ENCODE measurements around the gene MIAT. TPM values are rescaled to one million over a fixed set of nuclear protein-coding genes. Genes with fewer than 3 reads are reported as not detected.

MIAT gene
- total and polyA plus RNA-seq, 2 donors from 2014 or later: 0.04 to 6.8 TPM

DNA sequence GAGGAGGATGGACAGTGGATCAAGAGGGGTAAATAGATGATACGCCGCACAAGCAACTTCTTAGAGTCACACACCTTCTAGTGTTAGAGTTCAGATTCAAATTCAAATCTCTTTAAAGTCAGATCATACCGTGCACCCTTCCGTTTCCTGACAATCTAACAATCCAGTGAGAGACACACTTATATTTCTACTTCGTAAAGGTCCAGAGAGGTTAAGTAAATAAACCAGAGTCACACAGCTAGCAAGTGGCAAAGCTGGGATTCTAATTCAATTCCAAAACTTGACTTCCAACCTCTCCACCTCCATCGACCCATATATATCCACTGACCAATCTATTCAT is 34.0 kb downstream of the MIAT start:
- no peaks in the 10 kb centered on the region for H3K4me1 ChIP-seq (ENCODE audit: control insufficient read depth in 2 of 3, insufficient read depth in 2 of 3, low read depth in 1 of 3, low read length in 3 of 3)
- no peak for DNase-seq
- TF ChIP-seq, protein P1, sequence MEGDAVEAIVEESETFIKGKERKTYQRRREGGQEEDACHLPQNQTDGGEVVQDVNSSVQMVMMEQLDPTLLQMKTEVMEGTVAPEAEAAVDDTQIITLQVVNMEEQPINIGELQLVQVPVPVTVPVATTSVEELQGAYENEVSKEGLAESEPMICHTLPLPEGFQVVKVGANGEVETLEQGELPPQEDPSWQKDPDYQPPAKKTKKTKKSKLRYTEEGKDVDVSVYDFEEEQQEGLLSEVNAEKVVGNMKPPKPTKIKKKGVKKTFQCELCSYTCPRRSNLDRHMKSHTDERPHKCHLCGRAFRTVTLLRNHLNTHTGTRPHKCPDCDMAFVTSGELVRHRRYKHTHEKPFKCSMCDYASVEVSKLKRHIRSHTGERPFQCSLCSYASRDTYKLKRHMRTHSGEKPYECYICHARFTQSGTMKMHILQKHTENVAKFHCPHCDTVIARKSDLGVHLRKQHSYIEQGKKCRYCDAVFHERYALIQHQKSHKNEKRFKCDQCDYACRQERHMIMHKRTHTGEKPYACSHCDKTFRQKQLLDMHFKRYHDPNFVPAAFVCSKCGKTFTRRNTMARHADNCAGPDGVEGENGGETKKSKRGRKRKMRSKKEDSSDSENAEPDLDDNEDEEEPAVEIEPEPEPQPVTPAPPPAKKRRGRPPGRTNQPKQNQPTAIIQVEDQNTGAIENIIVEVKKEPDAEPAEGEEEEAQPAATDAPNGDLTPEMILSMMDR (IDR thresholded peaks at IDR 0.05; ENCODE audit: borderline replicate concordance, extremely low read depth, insufficient read depth): no peak
- intact Hi-C loops (cut with DNase I): no loop called here
- no peaks in the 10 kb centered on the region for H3K27me3 ChIP-seq (ENCODE audit: control insufficient read depth, insufficient read depth, low read length)
- H3K9me3 ChIP-seq (ENCODE audit: control insufficient read depth in 2 of 3, insufficient read depth in 1 of 3, low read length in 3 of 3): no peaks in the 10 kb centered on the region
- no peak overlapping the region for H3K9ac ChIP-seq (ENCODE audit: low read length in 3 of 3)
- H3K4me3 ChIP-seq (ENCODE audit: low read length in 3 of 3): no peak overlapping the region
- H3K36me3 ChIP-seq (ENCODE audit: control insufficient read depth in 2 of 3, insufficient read depth in 3 of 3, low read length in 3 of 3): peaks cover 0 to 6% (median 0%) of the 10 kb centered on the region in 3 donors
- H3K27ac ChIP-seq (ENCODE audit: low read depth in 2 of 2, low read length in 2 of 2): no peak overlapping the region
- no peak for FAIRE-seq

DNA sequence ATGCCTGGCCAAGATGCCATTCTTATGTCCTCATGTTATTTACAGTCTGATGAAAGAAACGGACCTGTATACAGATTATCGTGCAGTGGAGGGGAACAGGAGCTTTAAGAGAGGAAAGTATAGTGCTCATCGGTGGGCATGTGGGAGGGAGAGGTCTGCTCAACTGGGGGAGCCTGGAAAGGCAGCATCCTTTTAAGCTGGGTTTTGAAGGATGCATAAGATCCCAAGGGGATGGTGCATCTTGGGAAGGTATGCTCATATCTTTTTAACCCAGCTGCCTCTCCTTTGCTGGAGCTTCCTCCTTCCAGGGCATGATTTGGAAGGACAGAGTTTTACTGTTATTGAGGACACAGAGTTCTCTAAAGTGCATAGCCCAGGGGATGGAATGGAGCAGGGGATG is 34.8 kb downstream of the MIAT start:
- no peaks in the 10 kb centered on the region for H3K4me1 ChIP-seq (ENCODE audit: control insufficient read depth in 2 of 3, insufficient read depth in 2 of 3, low read depth in 1 of 3, low read length in 3 of 3)
- intact Hi-C loops (cut with DNase I): no loop called here
- FAIRE-seq: no peak
- no peak overlapping the region for H3K4me3 ChIP-seq (ENCODE audit: low read length in 3 of 3)
- H3K9ac ChIP-seq (ENCODE audit: low read length in 3 of 3): no peak overlapping the region
- TF ChIP-seq, protein P1 (IDR thresholded peaks at IDR 0.05; ENCODE audit: borderline replicate concordance, extremely low read depth, insufficient read depth): no peak
- DNase-seq: no peak
- no peaks in the 10 kb centered on the region for H3K27me3 ChIP-seq (ENCODE audit: control insufficient read depth, insufficient read depth, low read length)
- H3K36me3 ChIP-seq (ENCODE audit: control insufficient read depth in 2 of 3, insufficient read depth in 3 of 3, low read length in 3 of 3): peaks cover 0 to 6% (median 0%) of the 10 kb centered on the region in 3 donors
- H3K9me3 ChIP-seq (ENCODE audit: control insufficient read depth in 2 of 3, insufficient read depth in 1 of 3, low read length in 3 of 3): no peaks in the 10 kb centered on the region
- no peak overlapping the region for H3K27ac ChIP-seq (ENCODE audit: low read depth in 2 of 2, low read length in 2 of 2)

DNA sequence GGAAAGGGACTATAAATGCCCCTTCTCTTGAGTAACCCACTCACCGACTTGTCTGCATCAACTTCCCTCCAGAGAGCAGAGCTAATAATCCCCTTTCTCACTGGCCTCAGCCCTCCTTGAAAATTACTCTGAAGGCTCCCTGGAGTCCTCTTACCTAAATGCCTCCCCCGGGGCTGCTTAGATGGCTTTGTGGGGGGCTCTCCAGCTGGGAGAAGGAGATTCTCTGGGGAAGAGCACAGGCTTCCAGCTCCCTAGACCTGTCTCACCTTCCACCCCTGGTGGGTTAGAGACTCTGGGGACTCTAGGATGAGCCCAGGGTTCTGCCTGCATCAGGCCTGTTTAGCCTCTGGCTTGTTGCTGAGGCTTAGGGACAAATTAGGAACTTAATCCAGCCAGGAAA is 39.8 kb downstream of the MIAT start:
- Histone ChIP-seq H3K27me3 (ENCODE audit: control insufficient read depth, insufficient read depth, low read length) (no peaks in the 10 kb centered on the region), H3K4me3 (ENCODE audit: low read length in 3 of 3) (no peak overlapping the region), H3K9ac (ENCODE audit: low read length in 3 of 3) (no peak overlapping the region), H3K27ac (ENCODE audit: low read depth in 2 of 2, low read length in 2 of 2) (no peak overlapping the region), H3K36me3 (ENCODE audit: control insufficient read depth in 2 of 3, insufficient read depth in 3 of 3, low read length in 3 of 3) (peaks cover 0 to 6% (median 2%) of the 10 kb centered on the region in 3 donors), H3K9me3 (ENCODE audit: control insufficient read depth in 2 of 3, insufficient read depth in 1 of 3, low read length in 3 of 3) (peaks cover 0 to 4% (median 0%) of the 10 kb centered on the region in 3 donors), H3K4me1 (ENCODE audit: control insufficient read depth in 2 of 3, insufficient read depth in 2 of 3, low read depth in 1 of 3, low read length in 3 of 3) (no peaks in the 10 kb centered on the region)
- DNase-seq: no peak
- FAIRE-seq: no peak
- TF ChIP-seq, protein P1 (IDR thresholded peaks at IDR 0.05; ENCODE audit: borderline replicate concordance, extremely low read depth, insufficient read depth): no peak
- intact Hi-C loops (cut with DNase I): no loop called here

DNA sequence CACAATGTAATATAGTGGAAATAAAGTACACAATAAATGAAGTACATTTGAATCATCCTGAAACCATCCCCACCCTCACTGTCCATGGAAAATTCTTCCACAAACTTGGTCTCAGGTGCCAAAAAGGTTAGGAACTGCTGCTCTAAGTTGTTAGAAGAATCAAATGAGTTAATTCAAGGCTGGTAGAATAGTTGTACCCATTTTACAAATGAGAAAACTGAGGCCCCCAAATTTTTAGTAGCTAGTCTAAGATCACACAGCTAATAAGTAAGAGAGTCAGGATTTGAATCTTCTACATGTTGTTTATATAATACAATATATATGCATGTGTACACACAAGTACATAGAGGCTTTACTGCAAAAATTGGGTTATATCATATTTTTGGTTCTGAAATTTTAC is 43.1 kb downstream of the MIAT start:
- Histone ChIP-seq H3K27ac (ENCODE audit: low read depth in 2 of 2, low read length in 2 of 2) (no peak overlapping the region), H3K9me3 (ENCODE audit: control insufficient read depth in 2 of 3, insufficient read depth in 1 of 3, low read length in 3 of 3) (peaks cover 0 to 4% (median 0%) of the 10 kb centered on the region in 3 donors), H3K9ac (ENCODE audit: low read length in 3 of 3) (no peak overlapping the region), H3K36me3 (ENCODE audit: control insufficient read depth in 2 of 3, insufficient read depth in 3 of 3, low read length in 3 of 3) (peaks cover 0 to 2% (median 0%) of the 10 kb centered on the region in 3 donors), H3K4me1 (ENCODE audit: control insufficient read depth in 2 of 3, insufficient read depth in 2 of 3, low read depth in 1 of 3, low read length in 3 of 3) (no peaks in the 10 kb centered on the region), H3K4me3 (ENCODE audit: low read length in 3 of 3) (no peak overlapping the region), H3K27me3 (ENCODE audit: control insufficient read depth, insufficient read depth, low read length) (no peaks in the 10 kb centered on the region)
- TF ChIP-seq, protein P1 (IDR thresholded peaks at IDR 0.05; ENCODE audit: borderline replicate concordance, extremely low read depth, insufficient read depth): no peak
- intact Hi-C loops (cut with DNase I): no loop called here
- DNase-seq: no peak
- no peak for FAIRE-seq
